HG03469 (cell line): Measurements from ENCODE around the gene CCDC178.
"Not testable (repeated sequence)": the region's sequence is repeated elsewhere in the genome, so short reads cannot be mapped to it uniquely, and the experiment has no call there.

Source experiments
- ATAC-seq: cut with Tn5 transposase; IDR thresholded peaks from one replicate; pipeline ENCODE4 v1.9.1; 2021; ENCODE audit warnings: mild to moderate bottlenecking, moderate library complexity, moderate number of reproducible peaks; ENCODE audit not compliant: unreplicated experiment

CCDC178 gene

GRCh38 chr18:33014060-33014796 lies 426.3 kb downstream of the CCDC178 start:
- no peak for ATAC-seq

- no peak for ATAC-seq
Observed at GRCh38 chr18:33010149-33010548, 430.4 kb downstream of the CCDC178 start.

GRCh38 chr18:32998921-32999320 lies 441.6 kb downstream of the CCDC178 start:
- no peak for ATAC-seq

- no peak for ATAC-seq
Observed at GRCh38 chr18:32998285-32998684, 442.2 kb downstream of the CCDC178 start.

- no peak for ATAC-seq
Observed at GRCh38 chr18:32983721-32984120, 456.8 kb downstream of the CCDC178 start.

- ATAC-seq = no peak
Observed at GRCh38 chr18:32980896-32981295, 459.6 kb downstream of the CCDC178 start.

- ATAC-seq = no peak
Observed at GRCh38 chr18:32975501-32975900, 465.0 kb downstream of the CCDC178 start.

GRCh38 chr18:32975163-32975436 lies 465.4 kb downstream of the CCDC178 start:
- ATAC-seq = no peak

- peak; percentile 95 for ATAC-seq
Observed at GRCh38 chr18:32974421-32975162, 465.9 kb downstream of the CCDC178 start.

GRCh38 chr18:32968248-32968647 lies 472.3 kb downstream of the CCDC178 start:
- ATAC-seq = no peak

- ATAC-seq = no peak
Observed at GRCh38 chr18:32966141-32966540, 474.4 kb downstream of the CCDC178 start.

GRCh38 chr18:32961538-32961937 lies 479.0 kb downstream of the CCDC178 start:
- ATAC-seq = no peak

- ATAC-seq = no peak
Observed at GRCh38 chr18:32958746-32959145, 481.8 kb downstream of the CCDC178 start.

- ATAC-seq = no peak
Observed at GRCh38 chr18:32956591-32957315, 483.8 kb downstream of the CCDC178 start.

- not testable (repeated sequence) for ATAC-seq
Observed at GRCh38 chr18:32952318-32952717, 488.2 kb downstream of the CCDC178 start.

- ATAC-seq = no peak
Observed at GRCh38 chr18:32937597-32937996, 502.9 kb downstream of the CCDC178 start.

- no peak for ATAC-seq
Observed at GRCh38 chr18:32937066-32937465, 503.5 kb downstream of the CCDC178 start.

- ATAC-seq = no peak
Observed at GRCh38 chr18:32934201-32934600, 506.3 kb downstream of the CCDC178 start.

GRCh38 chr18:32930695-32931301 lies 509.7 kb downstream of the CCDC178 start:
- peak; percentile 100 for ATAC-seq

- ATAC-seq = no peak
Observed at GRCh38 chr18:32929213-32929612, 511.3 kb downstream of the CCDC178 start.

- peak; percentile 34 for ATAC-seq
Observed at GRCh38 chr18:32922951-32923430, 517.5 kb downstream of the CCDC178 start.
